HG02981 (cell line): ENCODE data around the gene MARK4.
"Not testable (repeated sequence)": the region's sequence is repeated elsewhere in the genome, so short reads cannot be mapped to it uniquely, and the experiment has no call there.

Experiments
- ATAC-seq: cut with Tn5 transposase; IDR thresholded peaks from one replicate; pipeline ENCODE4 v1.9.1; 2021; ENCODE audit warnings: mild to moderate bottlenecking, moderate library complexity; ENCODE audit not compliant: unreplicated experiment

The MARK4 gene

GRCh38 chr19:45334881-45335280 lies 83.8 kb downstream of the MARK4 start:
- ATAC-seq, result not testable (repeated sequence)

GRCh38 chr19:45336696-45337251 lies 85.7 kb downstream of the MARK4 start:
- ATAC-seq, result no peak

- no peak for ATAC-seq
Measured at GRCh38 chr19:45339629-45340028, 88.6 kb downstream of the MARK4 start.

- no peak for ATAC-seq
Measured at GRCh38 chr19:45340232-45340898, 89.3 kb downstream of the MARK4 start, which contains the start of gene KLC3. TSS of gene KLC3 (plus strand) at chr19:45340750. CDS start at chr19:45345542, 4,792 bp downstream.

GRCh38 chr19:45340899-45341453 lies 89.9 kb downstream of the MARK4 start:
- no peak for ATAC-seq

GRCh38 chr19:45342911-45343310 lies 91.8 kb downstream of the MARK4 start:
- ATAC-seq, result no peak

GRCh38 chr19:45344621-45345505 lies 93.8 kb downstream of the MARK4 start:
- ATAC-seq, result no peak

GRCh38 chr19:45345506-45345860 lies 94.4 kb downstream of the MARK4 start:
- ATAC-seq, result no peak

GRCh38 chr19:45346449-45346848 lies 95.4 kb downstream of the MARK4 start:
- no peak for ATAC-seq

GRCh38 chr19:45347570-45348366 lies 96.7 kb downstream of the MARK4 start:
- no peak for ATAC-seq

- no peak for ATAC-seq
Measured at GRCh38 chr19:45348367-45349125, 97.5 kb downstream of the MARK4 start.

- ATAC-seq, result no peak
Measured at GRCh38 chr19:45349126-45349415, 98.0 kb downstream of the MARK4 start.

GRCh38 chr19:45349430-45349941 lies 98.4 kb downstream of the MARK4 start:
- no peak for ATAC-seq

- no peak for ATAC-seq
Measured at GRCh38 chr19:45350477-45351058, 99.5 kb downstream of the MARK4 start.

- no peak for ATAC-seq
Measured at GRCh38 chr19:45351401-45351952, 100.4 kb downstream of the MARK4 start.

- ATAC-seq, result no peak
Measured at GRCh38 chr19:45352062-45352461, 101.0 kb downstream of the MARK4 start.

GRCh38 chr19:45352471-45352870 lies 101.4 kb downstream of the MARK4 start:
- ATAC-seq, result no peak

- no peak for ATAC-seq
Measured at GRCh38 chr19:45352914-45353796, 102.1 kb downstream of the MARK4 start.
